GM19351 (cell line): ENCODE results near the gene PSAT1.
A peak's percentile ranks its signal among the peaks of the same experiment; 100 is the strongest.

ENCODE experiments used
- ATAC-seq: cut with Tn5 transposase; IDR thresholded peaks from one replicate; pipeline ENCODE4 v1.9.1; 2021; ENCODE audit warnings: mild to moderate bottlenecking, moderate library complexity; ENCODE audit not compliant: unreplicated experiment

Gene PSAT1

DNA sequence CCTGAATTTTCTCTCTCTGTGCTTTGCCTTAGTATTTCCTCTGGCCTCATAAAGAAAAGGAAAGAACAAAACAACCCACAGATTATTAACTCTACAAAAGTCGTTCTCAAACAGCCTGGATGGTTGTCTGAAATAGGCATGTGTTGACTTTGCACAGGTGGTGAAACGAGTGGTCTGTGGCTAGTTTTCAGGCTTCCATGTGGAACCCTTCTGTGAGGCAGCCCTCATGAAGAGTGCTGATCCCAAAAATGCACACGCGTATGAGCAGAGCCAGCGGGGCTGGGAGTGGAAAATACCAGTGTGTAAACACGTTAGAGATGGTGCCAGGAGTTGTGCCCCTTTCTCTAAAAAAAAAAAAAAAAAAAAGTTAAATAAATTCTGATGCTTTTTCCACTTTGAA lies 4.9 kb upstream of the PSAT1 start:
- no peak for ATAC-seq

DNA sequence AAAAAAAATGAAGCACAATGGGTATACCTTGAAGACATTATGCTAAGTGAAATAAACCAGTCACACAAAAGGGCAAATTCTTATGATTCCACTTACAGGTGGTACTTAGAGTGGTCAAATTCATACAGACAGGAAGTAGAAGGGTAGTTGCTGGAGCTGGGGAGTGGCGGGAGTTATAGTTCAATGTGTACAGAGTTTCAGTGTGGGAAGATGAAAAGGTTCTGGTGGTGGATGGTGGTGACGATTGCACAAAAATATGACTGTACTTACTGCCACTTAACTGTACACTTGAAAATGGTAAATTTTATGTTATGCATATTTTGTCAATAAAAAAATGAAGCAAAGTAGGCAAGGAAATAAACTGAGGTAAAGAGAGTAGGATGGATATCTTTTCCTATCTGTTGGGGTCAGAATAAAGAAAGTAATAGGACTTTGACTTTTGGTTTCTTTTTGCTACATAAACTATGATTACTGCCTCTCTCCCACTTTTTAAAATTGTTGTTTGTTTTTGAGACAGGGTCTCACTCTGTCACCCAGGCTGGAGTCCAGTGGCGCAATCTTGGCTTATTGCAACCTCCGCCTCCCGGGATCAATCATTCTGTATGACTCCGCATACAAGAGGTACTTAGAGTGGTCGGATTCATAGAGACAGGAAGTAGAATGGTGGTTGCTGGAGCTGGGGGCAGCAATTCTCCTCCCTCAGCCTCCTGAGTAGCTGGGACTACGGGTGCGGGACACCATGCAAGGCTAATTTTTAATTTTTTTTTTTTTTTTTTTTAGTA lies 4.0 kb upstream of the PSAT1 start:
- no peak for ATAC-seq

DNA sequence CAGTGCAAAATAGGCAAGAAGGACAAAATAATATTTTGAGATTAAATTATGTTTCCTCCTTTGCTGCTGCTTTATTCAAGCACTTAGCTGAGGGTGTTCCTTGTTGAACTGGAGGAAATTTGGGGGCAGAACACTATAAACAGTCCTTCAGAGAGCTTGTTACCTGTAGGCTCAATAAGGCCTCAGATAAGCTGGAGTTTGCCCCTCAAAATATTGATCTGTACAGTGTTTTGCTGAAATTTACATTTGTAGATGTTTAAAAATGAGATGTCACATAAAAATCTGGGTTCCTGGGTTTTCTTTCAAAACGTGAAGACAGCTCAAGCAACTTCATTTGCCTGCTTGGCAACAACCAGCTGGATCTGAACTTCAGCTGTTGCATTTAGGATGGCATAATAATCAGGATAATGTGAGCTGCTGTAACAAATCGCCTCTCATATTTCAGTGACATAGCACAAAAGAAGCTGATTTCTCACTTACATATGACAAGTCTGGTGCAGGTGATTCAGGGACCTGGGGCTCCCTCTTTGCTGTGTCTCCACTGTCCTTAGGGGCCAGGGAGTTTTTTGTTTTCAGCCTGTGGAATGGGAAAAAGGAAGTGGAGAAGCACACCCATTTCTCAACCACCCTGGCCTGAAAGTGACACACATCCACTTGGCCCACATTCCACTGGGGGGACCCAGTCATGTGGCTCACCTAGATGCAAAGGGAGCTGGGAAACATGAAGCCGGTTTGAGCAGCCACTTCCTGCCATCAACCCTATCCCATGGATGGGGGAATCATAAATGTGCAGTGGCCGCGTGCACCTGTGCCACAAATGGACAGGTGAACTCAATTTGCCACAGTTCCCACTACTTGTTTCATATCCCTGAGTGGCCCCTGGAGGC lies 2.4 kb upstream of the PSAT1 start:
- no peak for ATAC-seq

DNA sequence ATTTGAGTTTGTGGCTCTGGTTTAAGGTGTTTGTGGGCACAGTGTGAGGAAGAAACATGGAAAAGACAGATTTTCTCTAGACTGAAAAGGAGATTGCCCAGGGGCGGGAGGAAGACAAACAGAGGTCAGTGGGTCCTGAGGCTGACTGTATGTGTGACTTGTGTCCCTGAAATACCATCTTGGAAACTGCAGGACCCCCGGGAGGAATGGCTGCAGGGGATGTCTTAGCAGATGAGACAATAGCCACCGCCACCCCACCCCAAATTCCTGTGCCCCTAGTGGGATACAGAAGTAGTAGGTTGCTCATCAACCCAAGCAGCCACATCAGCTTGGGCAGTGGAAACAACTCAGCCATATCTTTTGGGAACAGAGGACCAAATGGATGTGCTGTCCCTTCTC lies 1.7 kb upstream of the PSAT1 start:
- no peak for ATAC-seq

DNA sequence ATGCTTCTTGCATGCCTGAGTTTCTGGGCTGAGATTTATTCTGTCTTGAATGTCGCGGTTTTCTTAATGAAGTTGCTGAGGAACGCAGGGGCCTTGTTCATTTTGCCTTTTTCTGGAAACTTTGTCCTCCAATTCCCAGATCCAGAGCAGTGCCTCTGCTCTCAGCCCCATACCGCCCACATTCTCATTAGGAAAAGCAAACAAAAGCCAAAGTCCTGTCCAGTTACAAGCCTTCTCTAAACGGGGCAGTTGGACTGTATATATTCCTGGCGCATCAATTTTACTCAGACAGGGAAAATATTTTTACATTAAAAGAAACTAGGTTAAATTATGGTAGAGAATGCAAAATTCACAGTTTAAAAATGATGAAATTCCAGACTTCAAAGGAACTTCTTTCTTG lies 1.2 kb upstream of the PSAT1 start:
- ATAC-seq, result no peak

DNA sequence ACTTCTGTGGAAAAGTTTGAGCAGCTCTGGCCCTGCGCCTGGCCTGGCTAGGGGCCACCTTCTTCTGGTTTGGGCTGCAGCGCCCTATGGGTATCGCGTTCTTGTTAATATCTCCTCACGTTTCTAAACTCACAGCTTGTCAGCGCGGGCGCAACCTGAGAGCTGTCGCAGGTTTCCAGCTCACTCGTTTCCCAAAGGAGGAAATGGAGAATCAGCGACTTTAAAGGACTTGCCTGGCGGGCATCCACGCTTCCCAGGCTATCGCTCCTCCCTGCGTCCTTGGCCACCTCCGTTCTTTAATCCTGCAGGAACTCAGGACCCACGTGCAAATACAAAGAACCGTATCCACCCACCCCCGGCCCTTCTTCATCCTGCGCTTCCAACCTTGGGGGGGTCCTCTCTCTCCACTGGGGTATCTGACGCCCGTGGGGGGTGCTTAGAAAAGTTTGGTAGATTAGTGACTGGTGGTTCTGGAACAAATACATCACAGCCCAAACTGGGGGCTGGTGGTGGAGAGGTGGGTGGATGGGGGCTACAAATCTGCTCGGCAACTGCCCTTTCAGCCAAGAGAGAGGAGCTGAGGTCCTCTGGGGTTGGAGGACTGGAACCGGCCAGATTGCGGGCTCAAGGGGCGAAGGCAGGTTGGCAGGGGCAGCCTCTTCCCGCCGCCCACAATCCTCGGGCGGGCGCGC lies 578 bp upstream of the PSAT1 start:
- ATAC-seq, result no peak

DNA sequence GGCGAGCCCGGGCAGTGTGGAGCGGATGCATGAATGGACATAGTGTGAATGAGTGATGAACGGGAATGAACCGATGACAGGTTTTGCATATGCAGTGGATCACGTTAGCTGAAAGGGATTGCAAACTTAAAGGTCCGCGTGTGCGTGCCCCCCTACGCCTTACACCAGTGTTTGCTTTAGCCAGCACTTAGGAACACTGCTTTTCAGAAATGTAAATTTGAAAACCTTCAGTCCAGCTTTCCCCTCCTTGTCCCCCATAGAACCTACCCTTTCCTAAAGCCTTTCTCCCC lies 692 bp downstream of the PSAT1 start:
- ATAC-seq, result peak; percentile 42

DNA sequence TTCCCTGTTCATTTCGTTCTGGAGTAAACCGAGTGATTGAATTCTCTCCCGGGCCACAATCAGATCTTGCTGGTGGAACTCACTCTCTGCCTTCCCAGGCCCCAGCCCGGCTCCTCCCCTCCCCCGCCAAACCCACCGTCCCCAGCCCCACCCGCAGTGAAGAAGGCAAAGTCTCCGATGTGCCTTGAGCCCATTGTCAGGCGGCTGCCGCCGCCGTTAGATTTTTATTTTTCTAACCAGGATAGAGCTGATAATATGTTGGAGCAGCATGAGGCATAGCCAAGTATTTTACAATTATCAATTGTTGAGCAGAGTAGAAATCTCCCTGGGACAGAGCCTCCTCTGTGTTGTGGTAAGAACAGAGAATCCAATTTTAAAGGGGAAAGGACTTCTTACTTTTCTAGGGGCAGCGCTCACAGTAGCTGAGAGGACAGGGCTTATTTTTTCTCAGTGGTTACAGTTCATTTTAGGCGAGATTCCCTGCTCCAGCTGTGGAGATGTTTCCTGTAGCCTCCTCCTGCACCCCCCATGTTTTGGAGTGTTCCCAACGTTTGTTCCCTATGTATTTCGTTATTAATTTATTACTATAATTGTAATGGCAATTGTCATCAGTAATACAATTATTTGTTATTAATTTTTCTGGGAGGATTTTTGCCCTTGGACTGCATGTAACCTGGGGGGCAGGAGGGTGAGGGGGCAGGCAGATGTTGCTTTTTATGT lies 1.3 kb downstream of the PSAT1 start:
- no peak for ATAC-seq

DNA sequence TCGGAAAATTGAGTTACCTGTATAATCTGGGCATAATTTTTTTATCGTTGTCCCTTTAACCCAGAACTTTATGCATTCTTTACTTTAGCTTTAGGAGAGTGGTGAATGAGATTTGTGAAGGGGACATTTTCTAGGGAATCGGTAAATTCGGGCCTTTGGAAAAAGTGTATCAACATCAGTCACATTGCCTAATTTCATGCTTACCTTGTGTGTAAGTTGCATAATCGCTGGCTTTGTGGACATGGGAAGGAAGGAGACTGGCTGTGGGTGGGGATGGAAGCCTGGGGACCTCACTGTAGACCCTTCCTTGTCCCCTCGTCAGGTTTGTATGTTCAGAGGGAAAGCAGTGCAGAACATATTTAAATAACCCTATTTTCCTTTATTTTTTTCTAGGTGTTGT lies 3.3 kb downstream of the PSAT1 start:
- no peak for ATAC-seq

DNA sequence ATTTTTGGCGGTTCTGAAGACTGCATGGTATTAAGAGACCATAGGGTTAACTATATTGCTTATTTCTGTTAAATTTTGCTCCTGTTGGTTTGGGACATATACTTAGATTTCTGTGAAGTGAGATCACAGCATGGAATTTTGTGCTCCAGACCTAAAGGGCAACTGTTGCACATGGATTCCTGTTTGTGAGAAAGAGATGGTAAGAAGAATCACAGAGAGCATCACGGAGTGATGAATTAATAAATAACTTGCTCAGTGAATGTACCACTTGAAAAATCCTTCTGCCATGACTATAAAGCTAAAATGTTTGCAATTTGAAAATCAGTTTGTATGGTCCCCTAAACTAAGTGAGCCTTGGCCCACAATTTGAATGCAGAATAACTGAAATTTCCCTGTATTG lies 4.5 kb downstream of the PSAT1 start:
- no peak for ATAC-seq

DNA sequence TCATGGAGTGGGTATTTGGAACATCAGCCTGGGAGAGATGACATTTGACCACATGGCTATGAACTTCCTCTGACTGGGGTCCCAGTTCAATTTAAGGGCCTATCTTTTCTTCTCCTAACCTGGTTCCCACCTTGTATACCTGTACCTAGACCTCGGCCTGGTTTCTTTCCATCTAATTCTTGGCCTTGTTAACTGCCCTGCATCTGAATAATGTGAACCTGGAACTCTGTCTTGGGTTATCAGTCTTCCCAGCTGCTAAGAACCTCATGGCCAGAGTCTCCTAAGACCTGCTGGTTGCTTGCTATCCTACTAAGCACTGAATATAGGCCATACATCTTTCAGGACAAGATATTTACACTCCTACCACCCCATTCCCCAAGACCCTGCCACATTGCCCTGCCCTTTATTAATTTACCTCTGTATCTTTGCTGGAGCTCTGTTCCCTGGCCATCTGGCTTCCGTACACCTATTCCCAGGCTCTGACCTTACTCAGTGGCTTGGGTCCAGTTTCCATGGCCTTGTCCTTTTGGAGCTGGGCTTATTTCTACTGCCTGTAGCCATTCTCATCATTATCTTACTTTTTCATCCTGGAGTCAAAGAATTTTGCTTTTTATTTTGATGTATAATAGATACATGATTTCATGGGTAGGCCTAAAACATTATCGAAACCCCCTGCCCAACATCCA lies 6.6 kb downstream of the PSAT1 start:
- no peak for ATAC-seq

DNA sequence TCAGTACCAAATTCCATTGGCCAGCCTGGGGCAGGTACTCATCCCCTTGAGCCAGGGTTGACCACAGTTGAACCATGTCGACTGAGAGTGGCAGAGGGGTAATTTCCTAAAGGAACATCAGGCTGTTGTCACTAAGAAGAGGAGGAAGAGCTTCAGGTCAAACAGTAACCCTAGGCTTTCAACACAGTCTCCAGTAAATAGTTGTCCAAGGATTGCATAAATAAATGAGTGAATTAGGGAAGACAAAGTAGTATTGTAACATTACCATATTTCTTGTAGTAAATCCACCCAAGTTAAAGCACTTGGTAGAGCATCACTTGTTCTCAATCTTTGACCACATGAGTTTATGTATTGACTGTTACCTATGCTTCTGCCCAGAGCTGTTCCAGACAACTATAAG lies 7.4 kb downstream of the PSAT1 start:
- ATAC-seq, result no peak

DNA sequence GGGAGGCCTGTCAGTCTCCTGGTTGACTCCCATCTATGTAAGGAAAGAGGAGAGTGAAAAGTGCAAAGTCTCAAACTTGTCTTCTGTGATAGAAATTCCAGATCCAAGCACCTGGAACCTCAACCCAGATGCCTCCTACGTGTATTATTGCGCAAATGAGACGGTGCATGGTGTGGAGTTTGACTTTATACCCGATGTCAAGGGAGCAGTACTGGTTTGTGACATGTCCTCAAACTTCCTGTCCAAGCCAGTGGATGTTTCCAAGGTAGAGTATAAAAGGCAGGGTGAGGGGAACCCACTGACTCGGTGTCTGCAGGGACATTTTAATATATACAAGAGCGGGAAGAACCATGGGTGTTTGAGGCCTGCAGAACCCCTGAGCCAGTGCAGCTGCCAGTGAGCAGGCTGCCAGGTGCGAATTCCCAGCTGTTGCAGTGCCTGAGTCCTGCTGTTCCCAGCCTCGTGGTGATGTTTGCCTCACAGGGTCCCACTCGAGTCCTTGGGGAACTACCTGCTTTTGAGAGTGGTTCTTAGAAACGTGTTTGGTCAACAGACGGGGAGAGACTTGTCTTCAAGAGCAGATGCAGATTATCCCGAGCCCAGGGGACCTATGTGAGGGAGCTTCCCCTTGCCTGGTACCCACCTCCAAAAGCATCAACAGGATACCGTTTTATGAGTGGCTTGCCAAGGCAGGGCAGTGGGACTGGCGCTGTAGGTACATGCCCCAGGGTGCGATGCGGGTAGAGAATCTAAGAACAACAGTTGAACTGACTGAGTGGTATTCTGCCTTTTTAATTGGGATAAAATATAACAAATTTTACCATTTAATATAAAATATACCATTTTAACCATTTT lies 9.5 kb downstream of the PSAT1 start:
- no peak for ATAC-seq

DNA sequence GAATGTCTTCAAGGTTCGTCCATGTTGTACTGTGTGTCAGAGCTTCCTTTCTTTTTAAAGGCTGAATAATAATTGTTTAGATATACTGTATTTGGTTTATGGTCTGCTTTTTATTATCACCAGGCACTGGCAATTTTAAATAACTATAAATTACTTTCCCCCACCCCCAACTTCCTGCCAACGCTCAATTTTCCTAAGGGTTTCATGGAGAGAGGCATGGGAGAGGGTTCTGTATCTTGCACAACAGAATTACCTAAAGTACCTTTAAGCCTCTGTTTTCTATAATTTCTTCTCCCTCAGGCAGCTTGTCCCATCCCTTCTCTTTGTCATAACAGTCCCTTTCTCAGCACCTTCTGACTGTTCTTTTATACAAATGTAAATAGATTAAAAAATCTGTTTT lies 10.4 kb downstream of the PSAT1 start:
- no peak for ATAC-seq

DNA sequence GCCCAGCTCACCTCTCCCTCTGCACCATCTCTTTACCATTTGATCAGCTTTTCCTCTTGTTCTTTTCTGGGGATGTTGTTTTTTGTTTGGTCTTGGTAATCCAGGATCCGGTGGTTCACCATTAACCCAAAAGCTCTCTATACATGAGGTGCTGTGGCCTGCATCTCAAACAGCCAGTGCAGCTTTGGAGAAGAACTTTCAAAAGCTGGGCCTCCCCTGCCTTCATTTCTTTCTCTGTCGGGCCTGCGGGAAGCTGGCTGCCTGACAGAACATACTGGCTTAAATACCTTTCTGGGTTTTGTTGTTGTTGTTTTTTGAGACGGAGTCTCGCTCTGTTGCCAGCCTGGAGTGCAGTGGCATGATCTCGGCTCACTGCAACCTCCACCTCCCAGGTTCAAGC lies 12.1 kb downstream of the PSAT1 start:
- ATAC-seq, result no peak

DNA sequence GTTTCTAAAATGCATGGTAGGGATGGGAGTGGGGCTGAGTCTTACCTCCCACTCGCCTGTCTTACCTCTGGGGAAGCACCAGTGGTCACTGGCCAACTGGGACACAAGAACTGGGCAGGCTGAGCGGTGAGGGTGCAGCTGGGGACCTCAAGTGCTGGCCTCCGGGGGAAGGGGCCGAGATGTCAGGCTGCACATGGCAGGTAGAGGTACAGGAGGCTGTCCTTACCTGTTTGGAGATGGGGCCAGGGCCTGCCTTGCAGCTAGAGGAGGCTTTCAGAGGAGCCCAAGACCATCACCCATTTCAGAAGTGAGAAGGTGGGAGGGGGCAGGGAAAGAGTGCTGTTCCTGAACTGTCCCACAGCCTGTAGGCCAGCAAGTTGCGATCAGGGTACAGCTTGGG lies 14.2 kb downstream of the PSAT1 start:
- ATAC-seq, result no peak

DNA sequence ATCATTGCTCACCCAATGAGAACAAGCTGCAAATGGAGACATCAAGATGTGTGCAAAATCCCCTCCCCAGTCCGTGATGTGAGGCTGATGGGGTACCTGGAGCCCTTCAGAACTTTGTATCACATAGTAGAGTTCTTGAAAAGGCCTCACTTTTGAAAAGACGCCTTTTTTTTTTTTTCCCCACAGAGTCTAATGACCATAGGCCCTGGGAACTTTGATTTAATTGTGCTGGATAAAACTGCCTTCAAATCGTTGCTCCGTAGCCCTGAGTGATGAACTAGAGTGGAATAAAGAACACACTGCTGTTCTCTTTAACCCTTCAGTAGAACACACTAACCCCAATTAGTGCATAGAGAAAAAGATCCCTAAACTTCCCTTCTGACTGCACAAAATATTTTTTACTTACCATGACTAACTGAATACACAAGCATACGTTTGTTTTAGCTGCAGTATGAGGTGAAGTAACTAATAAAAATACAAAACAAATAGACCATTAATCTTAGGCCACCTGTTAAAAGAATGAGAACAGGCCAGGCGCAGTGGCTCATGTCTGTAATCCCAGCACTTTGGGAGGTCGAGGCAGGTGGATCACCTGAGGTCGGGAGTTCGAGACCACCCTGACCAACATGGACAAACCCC lies 15.1 kb downstream of the PSAT1 start:
- no peak for ATAC-seq

DNA sequence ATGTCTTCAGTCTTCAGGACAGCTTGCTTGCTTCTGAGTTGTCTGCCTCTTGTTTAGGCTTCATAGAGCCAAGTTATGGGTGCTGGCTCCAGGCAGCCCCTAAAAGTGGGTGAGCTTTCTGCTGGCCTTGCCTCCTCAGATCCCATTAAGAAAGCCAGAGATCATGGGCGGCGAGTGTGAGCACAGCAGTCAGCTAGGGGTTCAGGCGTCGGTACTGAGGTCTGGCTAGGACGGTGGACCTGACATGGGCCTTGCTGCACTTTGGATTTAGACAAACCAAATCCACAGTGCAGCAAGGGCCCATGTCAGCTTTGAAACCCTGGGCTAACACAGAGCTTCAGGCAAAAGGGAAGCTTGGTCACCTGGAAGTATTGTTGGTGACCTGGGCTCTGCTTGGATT lies 17.6 kb downstream of the PSAT1 start:
- no peak for ATAC-seq
